Subcutaneous adipose tissue (tissue), 4 donors: ENCODE measurements around the gene CCDC88B. TPM values are rescaled to one million over a fixed set of nuclear protein-coding genes. Genes with fewer than 3 reads are reported as not detected.

Experiments used
- small RNA-seq: library from RNA; depleted of rRNA; stranded (forward); fragments of <200 nt; gene quantifications from one replicate; pipeline ENCODE3, GENCODE V24; 2016
- total RNA-seq, 4 donors: library from RNA; depleted of rRNA; stranded (reverse); fragments of >200 nt; gene quantifications; one replicate each; pipeline ENCODE4 v1.1.0, GENCODE V29; 2016
- TF ChIP-seq, protein P1 (sequence below): fragments of 450-650 bp; IDR thresholded peaks from one replicate; pipeline ENCODE4 v1.5.1; 2016; ENCODE audit warnings: low read depth, mild to moderate bottlenecking, control low read depth, antibody characterized with exemption, moderate library complexity

The CCDC88B gene
- total RNA-seq, 4 donors from 2014 or later, result 7.0 to 18.2 (median 11.2) TPM

DNA sequence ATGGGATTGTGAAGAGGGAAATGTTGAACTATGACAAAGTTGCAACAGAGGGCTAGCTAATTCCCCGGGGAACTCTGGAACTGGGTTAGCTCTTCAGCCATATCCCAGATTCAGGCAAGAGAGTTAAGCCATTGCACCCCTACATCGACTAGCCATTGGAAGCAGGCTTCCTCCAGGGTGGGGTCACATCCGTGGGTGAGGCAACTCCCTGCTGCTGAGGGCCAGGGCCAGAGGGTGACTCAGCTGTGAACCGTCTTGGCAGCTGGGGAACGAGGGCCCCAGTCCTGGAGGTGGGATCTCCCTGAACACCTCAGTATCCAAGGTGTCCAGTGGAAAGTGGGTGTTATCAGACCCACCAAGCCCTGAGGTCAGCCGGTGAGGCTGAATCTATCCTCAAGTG is 60.1 kb downstream of the CCDC88B start:
- TF ChIP-seq, protein P1, sequence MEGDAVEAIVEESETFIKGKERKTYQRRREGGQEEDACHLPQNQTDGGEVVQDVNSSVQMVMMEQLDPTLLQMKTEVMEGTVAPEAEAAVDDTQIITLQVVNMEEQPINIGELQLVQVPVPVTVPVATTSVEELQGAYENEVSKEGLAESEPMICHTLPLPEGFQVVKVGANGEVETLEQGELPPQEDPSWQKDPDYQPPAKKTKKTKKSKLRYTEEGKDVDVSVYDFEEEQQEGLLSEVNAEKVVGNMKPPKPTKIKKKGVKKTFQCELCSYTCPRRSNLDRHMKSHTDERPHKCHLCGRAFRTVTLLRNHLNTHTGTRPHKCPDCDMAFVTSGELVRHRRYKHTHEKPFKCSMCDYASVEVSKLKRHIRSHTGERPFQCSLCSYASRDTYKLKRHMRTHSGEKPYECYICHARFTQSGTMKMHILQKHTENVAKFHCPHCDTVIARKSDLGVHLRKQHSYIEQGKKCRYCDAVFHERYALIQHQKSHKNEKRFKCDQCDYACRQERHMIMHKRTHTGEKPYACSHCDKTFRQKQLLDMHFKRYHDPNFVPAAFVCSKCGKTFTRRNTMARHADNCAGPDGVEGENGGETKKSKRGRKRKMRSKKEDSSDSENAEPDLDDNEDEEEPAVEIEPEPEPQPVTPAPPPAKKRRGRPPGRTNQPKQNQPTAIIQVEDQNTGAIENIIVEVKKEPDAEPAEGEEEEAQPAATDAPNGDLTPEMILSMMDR, result no peak

- TF ChIP-seq, protein P1, result no peak
Observed at GRCh38 chr11:64400667-64401066, 60.7 kb downstream of the CCDC88B start.

DNA sequence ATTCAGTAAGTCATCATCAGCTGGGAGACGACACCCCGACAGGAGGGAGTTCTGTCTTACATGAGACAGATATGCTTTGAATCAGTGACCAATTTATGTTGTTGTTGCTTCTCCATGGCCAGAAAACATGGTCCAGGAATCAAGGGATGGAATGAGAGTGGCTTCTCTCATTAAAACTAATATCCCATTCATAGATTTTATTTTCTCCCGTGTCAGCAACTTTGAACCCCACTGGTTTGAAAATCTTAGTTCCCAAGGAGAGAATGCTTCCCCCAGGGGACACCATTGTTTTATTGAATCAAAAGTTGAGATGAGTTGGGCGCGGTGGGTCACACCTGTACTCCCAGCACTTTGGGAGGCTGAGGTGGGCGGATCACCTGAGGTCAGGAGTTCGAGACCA is 61.8 kb downstream of the CCDC88B start:
- TF ChIP-seq, protein P1, result no peak

- TF ChIP-seq, protein P1, result no peak
Observed at GRCh38 chr11:64403106-64403505, 63.1 kb downstream of the CCDC88B start.

GRCh38 chr11:64406221-64406946 is 66.4 kb downstream of the CCDC88B start:
- TF ChIP-seq, protein P1, result no peak

Small RNA genes within 50 kb of the gene (small RNA-seq; reads per million reads assigned to genes)
- gene MIR1237, result 0.49 reads per million
- not detected for gene MIR7155
- 0.49 reads per million for gene RF00019

Other genes with a start within 250 kb of the CCDC88B start
- 10 to 100 TPM in 3 of 4 donors, 1 to 10 TPM in 1; 8.0 to 24.0 (median 19.8) TPM for gene MACROD1, start 174.1 kb upstream of the CCDC88B start, total RNA-seq
- 100 to 1,000 TPM in 1 of 4 donors, 10 to 100 TPM in 3; 53.5 to 100 (median 72.6) TPM for gene STIP1, start 154.0 kb upstream of the CCDC88B start, total RNA-seq
- gene FERMT3, start 133.5 kb upstream of the CCDC88B start, total RNA-seq, result 10 to 100 TPM; 23.5 to 97.6 (median 42.2) TPM
- gene TRPT1, start 114.0 kb upstream of the CCDC88B start, total RNA-seq, result 10 to 100 TPM; 34.1 to 89.1 (median 43.6) TPM
- gene NUDT22, start 113.9 kb upstream of the CCDC88B start, total RNA-seq, result 10 to 100 TPM; 19.2 to 77.6 (median 41.8) TPM
- gene DNAJC4, start 109.7 kb upstream of the CCDC88B start, total RNA-seq, result 10 to 100 TPM; 21.5 to 32.0 (median 26.9) TPM
- 100 to 1,000 TPM; 122 to 332 (median 231) TPM for gene VEGFB, start 105.6 kb upstream of the CCDC88B start, total RNA-seq
- gene FKBP2, start 99.1 kb upstream of the CCDC88B start, total RNA-seq, result 10 to 100 TPM; 32.0 to 40.9 (median 36.7) TPM
- 10 to 100 TPM; 64.3 to 73.1 (median 69.1) TPM for gene PPP1R14B, start 93.3 kb upstream of the CCDC88B start, total RNA-seq
- gene PLCB3, start 88.7 kb upstream of the CCDC88B start, total RNA-seq, result 10 to 100 TPM; 10.8 to 17.9 (median 16.3) TPM
- gene BAD, start 55.5 kb upstream of the CCDC88B start, total RNA-seq, result 10 to 100 TPM; 47.1 to 92.5 (median 90.6) TPM
- gene GPR137, start 54.4 kb upstream of the CCDC88B start, total RNA-seq, result 10 to 100 TPM in 3 of 4 donors, 1 to 10 TPM in 1; 7.7 to 18.1 (median 14.7) TPM
- gene KCNK4, start 48.9 kb upstream of the CCDC88B start, total RNA-seq, result not detected
- gene CATSPERZ, start 39.8 kb upstream of the CCDC88B start, total RNA-seq, result not detected
- gene ESRRA, start 34.7 kb upstream of the CCDC88B start, total RNA-seq, result 10 to 100 TPM; 16.3 to 54.1 (median 35.5) TPM
- gene TRMT112, start 22.6 kb upstream of the CCDC88B start, total RNA-seq, result 100 to 1,000 TPM; 225 to 266 (median 241) TPM
- gene PRDX5, start 22.1 kb upstream of the CCDC88B start, total RNA-seq, result 100 to 1,000 TPM; 122 to 236 (median 223) TPM
- gene RPS6KA4, start 19.0 kb downstream of the CCDC88B start, total RNA-seq, result 10 to 100 TPM in 3 of 4 donors, 1 to 10 TPM in 1; 7.2 to 27.5 (median 16.3) TPM
- gene SLC22A11, start 215.7 kb downstream of the CCDC88B start, total RNA-seq, result not detected